H1 (cell line): ENCODE results near the gene TNFRSF14. TPM values are rescaled to one million over a fixed set of nuclear protein-coding genes. Genes with fewer than 3 reads are reported as not detected.
A peak's percentile ranks its signal among the peaks of the same experiment; 100 is the strongest.

Experiments
- BRCA1 ChIP-seq: IDR thresholded peaks from 2 replicates; pipeline ENCODE4 v1.6.1; 2012; ENCODE audit warnings: low read depth, low read length, improper control_type of control experiment
- CBX5 ChIP-seq: fragments of 300-800, 300-1000 bp; sonication (generic); IDR thresholded peaks from 2 replicates; pipeline ENCODE4 v1.7.1; 2016; ENCODE audit warnings: antibody characterized with exemption, low read length, low read depth
- CBX8 ChIP-seq: fragments of 300-800, 300-1000 bp; sonication (generic); IDR thresholded peaks from 2 replicates; pipeline ENCODE4 v1.7.1; 2016; ENCODE audit warnings: low read depth, low read length, borderline replicate concordance
- CHD1 ChIP-seq: IDR thresholded peaks from 2 replicates; pipeline ENCODE4 v1.6.1; 2012; ENCODE audit warnings: low read depth, low read length, improper control_type of control experiment
- CTBP2 ChIP-seq: IDR thresholded peaks from 2 replicates; pipeline ENCODE4 v1.7.0; 2011; ENCODE audit warnings: borderline replicate concordance, mild to moderate bottlenecking, moderate library complexity, mixed read lengths, low read length; ENCODE audit not compliant: insufficient read depth, insufficient read length
- EZH2 ChIP-seq: fragments of 200-600 bp; sonication (generic); IDR thresholded peaks from 2 replicates; pipeline ENCODE4 v1.7.1; 2012; ENCODE audit warnings: low read depth, mild to moderate bottlenecking, moderate library complexity, low read length, inconsistent platforms; ENCODE audit not compliant: severe bottlenecking
- HDAC6 ChIP-seq: IDR thresholded peaks from one replicate; pipeline ENCODE4 v1.7.1; 2012; ENCODE audit warnings: low read depth, mild to moderate bottlenecking, inconsistent platforms, low read length, moderate library complexity
- JUND ChIP-seq: IDR thresholded peaks from 2 replicates; pipeline ENCODE4 v1.6.1; 2011; ENCODE audit warnings: mild to moderate bottlenecking, improper control_type of control experiment, low read length
- KDM4A ChIP-seq: IDR thresholded peaks from one replicate; pipeline ENCODE4 v1.7.1; 2012; ENCODE audit warnings: low read depth, mild to moderate bottlenecking, moderate library complexity, low read length, inconsistent platforms; ENCODE audit not compliant: severe bottlenecking
- KDM5A ChIP-seq: fragments of 200-600 bp; IDR thresholded peaks from 2 replicates; pipeline ENCODE4 v1.7.1; 2012; ENCODE audit warnings: mild to moderate bottlenecking, low read length, inconsistent platforms, mixed read lengths
- NANOG ChIP-seq: IDR thresholded peaks from 2 replicates; pipeline ENCODE4 v1.6.1; 2011; ENCODE audit warnings: low read length, low read depth, mild to moderate bottlenecking, inconsistent platforms; ENCODE audit not compliant: insufficient read depth, poor library complexity, severe bottlenecking
- RBBP5 ChIP-seq: IDR thresholded peaks from 2 replicates; pipeline ENCODE4 v1.7.1; 2012; ENCODE audit warnings: low read depth, mild to moderate bottlenecking, inconsistent platforms, low read length, moderate library complexity, borderline replicate concordance
- SIX5 ChIP-seq: IDR thresholded peaks from 2 replicates; pipeline ENCODE4 v1.6.1; 2011; ENCODE audit warnings: mild to moderate bottlenecking, low read depth, low read length
- SP2 ChIP-seq: IDR thresholded peaks from 2 replicates; pipeline ENCODE4 v1.6.1; 2012; ENCODE audit warnings: mild to moderate bottlenecking, low read length, inconsistent platforms
- SP4 ChIP-seq: IDR thresholded peaks from 2 replicates; pipeline ENCODE4 v1.6.1; 2012; ENCODE audit warnings: low read length, inconsistent platforms
- TAF1 ChIP-seq: IDR thresholded peaks from 2 replicates; pipeline ENCODE4 v1.6.1; 2011; ENCODE audit warnings: mild to moderate bottlenecking, low read depth, low read length
- TAF7 ChIP-seq: optimal IDR thresholded peaks from 2 replicates; pipeline ENCODE3; 2011; ENCODE audit warnings: low read depth, mild to moderate bottlenecking, inconsistent platforms, low read length, moderate library complexity, borderline replicate concordance
- YY1 ChIP-seq: IDR thresholded peaks from 2 replicates; pipeline ENCODE4 v1.6.1; 2011; ENCODE audit warnings: low read depth, mild to moderate bottlenecking, low read length
- polyA plus RNA-seq, 7 experiments: library from polyadenylated mRNA; depleted of rRNA in 3 of 7; stranded (reverse) in 5 of 7; unstranded in 2 of 7; fragments of >200 nt in 5 of 7; fragments of 200-250 nt in 2 of 7; gene quantifications; 1 replicate in 5 of 7; 2 replicates in 1 of 7; 4 replicates in 1 of 7; pipeline versions ENCODE4 v1.2.1 to v1.2.3, GENCODE V29; 2011 to 2013; ENCODE audit warnings: missing spikeins in 2 of 7, mixed read lengths in 2 of 7
- total RNA-seq: library from RNA; stranded (reverse); fragmentation: NEBNext Ultra II Directional; extraction: Animal tissue kit (Norgen Biotek cat#: 25700); gene quantifications from 2 replicates; pipeline ENCODE4 v1.2.1, GENCODE V29; 2021
- TF ChIP-seq, protein P1 (sequence below): IDR thresholded peaks from 2 replicates; pipeline ENCODE4 v1.6.1; 2012; ENCODE audit warnings: low read length, inconsistent platforms
- TF ChIP-seq, protein P2 (sequence below): IDR thresholded peaks from 2 replicates; pipeline ENCODE4 v1.6.1; 2012; ENCODE audit warnings: inconsistent platforms
- TF ChIP-seq, protein P3 (sequence below): IDR thresholded peaks from 2 replicates; pipeline ENCODE4 v1.6.1; 2011; ENCODE audit warnings: low read depth, mild to moderate bottlenecking, low read length; ENCODE audit not compliant: insufficient read depth

TNFRSF14 gene
- total and polyA plus RNA-seq, 2 of the 8 experiments (the other 6 are each of a cell fraction or from before 2014, with no cell fraction given), result 0.36 to 0.50 TPM

DNA sequence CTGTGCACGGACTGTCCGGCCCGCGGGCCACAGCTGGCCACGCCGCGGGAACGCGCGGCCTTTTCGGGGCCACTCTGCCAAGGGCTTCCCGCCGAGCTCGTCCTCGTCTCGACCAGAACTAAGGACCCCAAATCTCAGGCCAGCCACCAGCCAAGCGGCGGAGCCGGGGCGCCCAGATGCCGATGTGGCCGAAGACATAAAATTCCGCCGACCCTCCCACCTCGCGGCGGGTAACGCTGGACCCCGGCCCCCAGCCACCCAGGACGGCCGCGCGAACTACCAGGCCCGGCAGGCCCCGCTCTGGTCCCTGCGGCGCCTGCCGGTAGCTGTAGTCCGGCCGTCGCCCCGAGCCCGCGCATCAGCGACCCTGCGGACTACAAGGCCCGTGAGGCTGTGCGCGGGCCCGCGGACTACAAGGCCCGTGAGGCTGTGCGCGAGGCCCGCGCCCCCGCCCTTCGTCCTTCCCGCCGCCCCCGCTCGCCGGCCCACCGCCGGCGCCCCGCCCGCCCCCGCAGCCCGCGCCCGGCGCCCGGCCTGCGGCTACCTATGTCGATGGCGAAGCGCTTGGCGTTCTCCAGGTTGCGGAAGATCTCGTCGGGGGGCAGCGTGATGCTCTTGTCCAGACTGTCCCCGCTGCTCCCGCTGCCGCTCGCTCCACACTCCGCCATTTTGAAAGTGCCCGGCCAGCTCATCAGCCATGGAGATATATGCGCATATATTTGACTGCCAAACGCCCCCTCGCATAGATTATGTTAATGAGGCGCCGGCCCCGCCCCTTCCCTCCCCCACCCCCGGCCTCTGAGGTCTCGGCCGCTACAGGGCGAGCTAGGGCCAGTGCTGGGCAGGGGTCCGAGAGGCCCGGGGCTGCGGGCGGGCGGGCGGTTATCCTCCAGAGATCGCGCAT lies 30.0 kb upstream of the TNFRSF14 start, which contains the start of gene PANK4 (continued):
- TF ChIP-seq SIX5 (peak; percentile 99), RBBP5 (no peak), TAF1 (peak; percentile 92), BRCA1 (no peak), CTBP2 (no peak), EZH2 (no peak), CBX5 (no peak), SP2 (no peak), TAF7 (peak; percentile 53), HDAC6 (no peak), SP4 (no peak), JUND (no peak), CBX8 (no peak), YY1 (peak; percentile 93), CHD1 (no peak), NANOG (no peak), KDM4A (no peak), KDM5A (peak; percentile 54; the same call in 1 of the 2 replicates)
- TF ChIP-seq, protein P1, sequence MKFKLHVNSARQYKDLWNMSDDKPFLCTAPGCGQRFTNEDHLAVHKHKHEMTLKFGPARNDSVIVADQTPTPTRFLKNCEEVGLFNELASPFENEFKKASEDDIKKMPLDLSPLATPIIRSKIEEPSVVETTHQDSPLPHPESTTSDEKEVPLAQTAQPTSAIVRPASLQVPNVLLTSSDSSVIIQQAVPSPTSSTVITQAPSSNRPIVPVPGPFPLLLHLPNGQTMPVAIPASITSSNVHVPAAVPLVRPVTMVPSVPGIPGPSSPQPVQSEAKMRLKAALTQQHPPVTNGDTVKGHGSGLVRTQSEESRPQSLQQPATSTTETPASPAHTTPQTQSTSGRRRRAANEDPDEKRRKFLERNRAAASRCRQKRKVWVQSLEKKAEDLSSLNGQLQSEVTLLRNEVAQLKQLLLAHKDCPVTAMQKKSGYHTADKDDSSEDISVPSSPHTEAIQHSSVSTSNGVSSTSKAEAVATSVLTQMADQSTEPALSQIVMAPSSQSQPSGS, result no peak
- TF ChIP-seq, protein P2, sequence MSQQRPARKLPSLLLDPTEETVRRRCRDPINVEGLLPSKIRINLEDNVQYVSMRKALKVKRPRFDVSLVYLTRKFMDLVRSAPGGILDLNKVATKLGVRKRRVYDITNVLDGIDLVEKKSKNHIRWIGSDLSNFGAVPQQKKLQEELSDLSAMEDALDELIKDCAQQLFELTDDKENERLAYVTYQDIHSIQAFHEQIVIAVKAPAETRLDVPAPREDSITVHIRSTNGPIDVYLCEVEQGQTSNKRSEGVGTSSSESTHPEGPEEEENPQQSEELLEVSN, result no peak
- TF ChIP-seq, protein P3, sequence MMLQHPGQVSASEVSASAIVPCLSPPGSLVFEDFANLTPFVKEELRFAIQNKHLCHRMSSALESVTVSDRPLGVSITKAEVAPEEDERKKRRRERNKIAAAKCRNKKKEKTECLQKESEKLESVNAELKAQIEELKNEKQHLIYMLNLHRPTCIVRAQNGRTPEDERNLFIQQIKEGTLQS, result peak; percentile 69; the same call in 1 of the 2 replicates
